Measurements from ENCODE around the gene SSH2. TPM values are rescaled to one million over a fixed set of nuclear protein-coding genes. Genes with fewer than 3 reads are reported as not detected.

Gene SSH2
- total and polyA plus RNA-seq, 3 donors from 2014 or later, result 31.0 to 62.3 (median 37.4) TPM

GRCh38 chr17:29582254-29582765, 347.7 kb downstream of the SSH2 start:
- H3K4me3 ChIP-seq, result no peak overlapping the region
- H3K4me1 ChIP-seq, result peaks cover 7% of the 10 kb centered on the region
- no peaks in the 10 kb centered on the region for H3K27me3 ChIP-seq
- no peak for DNase-seq
- intact Hi-C loops (cut with DNase I; ENCODE audit: low total_unique reads), result no loop called here
- H3K9me3 ChIP-seq, result no peaks in the 10 kb centered on the region
- TF ChIP-seq CTCF (IDR thresholded peaks at IDR 0.05) (no peak), POLR2A (IDR thresholded peaks at IDR 0.05) (no peak)
- H3K27ac ChIP-seq, result no peak overlapping the region
- no peaks in the 10 kb centered on the region for H3K36me3 ChIP-seq (ENCODE audit: low read depth, missing control alignments)
- WGBS, 2 donors, result 77 to 91% methylated on average over 10 of the region's 10 CpGs

DNA sequence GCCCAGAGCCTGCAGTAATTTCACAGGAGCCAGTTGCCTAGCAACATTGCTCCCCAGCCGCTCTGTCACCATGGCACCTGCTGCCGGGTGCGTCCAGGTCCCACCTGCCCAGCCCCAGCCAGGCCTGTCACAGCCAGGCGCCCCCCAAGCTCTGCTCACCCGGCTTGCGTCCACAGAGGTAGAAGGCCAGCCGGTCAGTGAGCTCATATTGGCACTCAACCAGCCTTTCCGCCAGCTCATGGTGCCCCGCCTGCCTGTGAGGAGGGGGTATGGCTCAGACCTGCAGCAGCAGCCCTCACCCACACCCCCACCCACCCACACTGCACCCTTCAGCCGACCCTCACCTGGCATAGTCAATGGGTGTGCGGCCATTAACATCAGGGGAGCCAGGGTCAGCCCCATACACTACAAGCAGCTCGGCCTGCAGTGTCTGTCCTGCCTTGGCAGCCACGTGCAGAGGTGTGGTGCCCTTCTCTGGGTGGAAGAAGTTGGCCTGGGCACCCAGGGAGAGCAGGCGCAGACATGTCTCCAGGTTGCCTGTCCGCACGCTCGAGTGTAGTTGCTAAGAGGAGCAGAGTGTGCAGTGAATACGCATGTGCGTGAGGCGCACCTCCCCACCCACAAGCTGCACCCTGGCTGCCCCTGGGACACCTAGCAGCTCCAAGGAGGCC, 348.3 kb downstream of the SSH2 start:
- 89 to 92% methylated on average over 5 to 20 of the region's 20 CpGs for WGBS, 2 donors
- Histone ChIP-seq H3K27me3 (no peaks in the 10 kb centered on the region), H3K9me3 (no peaks in the 10 kb centered on the region), H3K4me1 (peaks cover 1% of the 10 kb centered on the region), H3K27ac (no peak overlapping the region), H3K36me3 (ENCODE audit: low read depth, missing control alignments) (no peaks in the 10 kb centered on the region), H3K4me3 (no peak overlapping the region)
- no peak for DNase-seq
- no peak for TF ChIP-seq POLR2A (IDR thresholded peaks at IDR 0.05)
- TF ChIP-seq CTCF (IDR thresholded peaks at IDR 0.05), result no peak
- intact Hi-C loops (cut with DNase I; ENCODE audit: low total_unique reads), result no loop called here

DNA sequence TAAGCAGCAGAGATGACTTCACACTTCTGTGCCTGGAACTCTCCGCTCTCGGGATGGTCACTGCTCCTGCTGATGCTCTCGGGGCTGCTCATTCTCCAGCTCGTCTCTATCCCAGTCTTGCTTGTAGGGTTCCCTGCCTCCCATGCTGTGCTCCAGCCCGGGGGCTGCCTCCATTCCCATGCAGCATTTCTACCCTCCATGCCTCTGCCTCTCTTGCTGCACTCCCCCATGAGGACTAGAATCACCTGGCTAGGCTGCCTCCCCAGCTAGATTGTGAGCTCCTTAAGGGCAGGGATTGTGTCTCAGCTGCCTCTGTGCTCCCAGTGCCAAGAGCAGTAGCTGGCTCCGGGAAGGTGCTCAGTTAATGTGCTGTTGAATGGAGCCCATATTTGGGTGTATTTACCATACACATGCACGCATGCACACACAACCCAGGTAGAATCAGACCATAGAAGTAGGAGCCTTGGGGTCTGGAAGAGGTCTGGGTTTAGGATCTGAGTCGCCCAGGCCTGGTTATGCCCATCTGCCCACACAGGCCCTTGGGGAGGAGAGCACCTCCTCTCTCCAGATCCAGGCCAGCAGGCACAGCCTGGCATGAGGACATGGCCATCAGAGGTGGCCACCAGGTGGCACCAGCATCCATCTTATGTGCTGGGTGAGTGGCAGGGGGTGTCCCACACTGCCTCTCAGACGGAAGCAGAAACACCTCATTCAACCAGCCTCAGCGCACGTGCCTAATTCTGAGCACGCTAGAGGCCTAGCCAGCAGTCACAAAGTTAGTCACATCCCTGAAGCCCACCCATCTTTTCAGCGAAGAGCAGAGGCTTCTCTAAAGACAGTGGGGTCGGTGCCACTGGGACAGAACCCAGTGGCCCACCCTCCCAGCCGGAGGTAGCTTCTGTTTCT, 349.9 kb downstream of the SSH2 start:
- WGBS, 2 donors, result 73 to 84% methylated on average over 11 to 15 of the region's 15 CpGs
- Histone ChIP-seq H3K4me3 (no peak overlapping the region), H3K36me3 (ENCODE audit: low read depth, missing control alignments) (no peaks in the 10 kb centered on the region), H3K4me1 (no peaks in the 10 kb centered on the region), H3K9me3 (no peaks in the 10 kb centered on the region), H3K27me3 (no peaks in the 10 kb centered on the region), H3K27ac (no peak overlapping the region)
- DNase-seq, result peak; percentile 87
- intact Hi-C loops (cut with DNase I; ENCODE audit: low total_unique reads), result no loop called here
- TF ChIP-seq POLR2A (IDR thresholded peaks at IDR 0.05), result no peak
- TF ChIP-seq CTCF (IDR thresholded peaks at IDR 0.05), result peak; percentile 85 to 88 (median 85)

- intact Hi-C loops (cut with DNase I; ENCODE audit: low total_unique reads), result no loop called here
- Histone ChIP-seq H3K27me3 (no peaks in the 10 kb centered on the region), H3K4me1 (no peaks in the 10 kb centered on the region), H3K27ac (no peak overlapping the region), H3K9me3 (no peaks in the 10 kb centered on the region), H3K4me3 (no peak overlapping the region), H3K36me3 (ENCODE audit: low read depth, missing control alignments) (no peaks in the 10 kb centered on the region)
- 87 to 95% methylated on average over 10 to 14 of the region's 14 CpGs for WGBS, 2 donors
- no peak for DNase-seq
- TF ChIP-seq POLR2A (IDR thresholded peaks at IDR 0.05) (no peak), CTCF (IDR thresholded peaks at IDR 0.05) (no peak)
These were observed 351.2 kb downstream of the SSH2 start for GRCh38 chr17:29578626-29579485.
